GM12874 (cell line): ENCODE measurements around the gene SAMD1.
A peak's percentile ranks its signal among the peaks of the same experiment; 100 is the strongest.

ENCODE experiments used
- TF ChIP-seq, protein P1 (sequence below): IDR thresholded peaks from 2 replicates; pipeline ENCODE4 v1.5.1; 2011; ENCODE audit warnings: low read depth, mild to moderate bottlenecking, control low read depth, low read length, moderate library complexity; ENCODE audit not compliant: insufficient read depth

The SAMD1 gene

DNA sequence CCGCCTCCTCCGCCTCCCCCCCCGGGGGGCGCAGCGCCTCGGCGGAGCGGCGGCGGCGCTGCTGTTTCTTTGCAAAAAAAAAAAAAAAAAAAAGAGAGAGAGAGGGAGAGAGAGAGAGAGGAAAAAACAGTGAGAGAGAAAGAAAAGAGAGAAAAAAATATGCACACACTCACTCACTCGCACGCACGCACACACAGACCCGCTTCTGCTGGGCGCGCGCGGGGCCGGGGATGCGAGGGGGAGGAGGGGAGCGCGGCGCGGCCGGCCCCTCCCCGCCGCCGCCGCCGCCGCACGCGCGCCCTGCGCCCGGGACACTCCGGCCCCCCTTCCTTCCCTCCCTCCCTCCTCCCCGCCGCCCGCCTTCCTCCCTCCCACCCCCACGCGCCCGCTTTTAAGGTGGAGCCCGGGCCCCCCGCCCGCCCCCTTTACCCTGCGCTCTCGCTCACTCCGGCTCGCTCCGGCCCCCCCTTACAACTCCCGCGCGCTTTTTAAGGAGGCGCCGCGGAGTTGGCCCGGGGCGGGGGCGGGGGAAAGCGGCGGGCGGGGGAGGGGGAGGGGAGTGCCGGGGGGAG lies at the start of gene SAMD1:
TSS of gene SAMD1 (minus strand) at position 243 of the 572 bp plus-strand sequence.
- TF ChIP-seq, protein P1, sequence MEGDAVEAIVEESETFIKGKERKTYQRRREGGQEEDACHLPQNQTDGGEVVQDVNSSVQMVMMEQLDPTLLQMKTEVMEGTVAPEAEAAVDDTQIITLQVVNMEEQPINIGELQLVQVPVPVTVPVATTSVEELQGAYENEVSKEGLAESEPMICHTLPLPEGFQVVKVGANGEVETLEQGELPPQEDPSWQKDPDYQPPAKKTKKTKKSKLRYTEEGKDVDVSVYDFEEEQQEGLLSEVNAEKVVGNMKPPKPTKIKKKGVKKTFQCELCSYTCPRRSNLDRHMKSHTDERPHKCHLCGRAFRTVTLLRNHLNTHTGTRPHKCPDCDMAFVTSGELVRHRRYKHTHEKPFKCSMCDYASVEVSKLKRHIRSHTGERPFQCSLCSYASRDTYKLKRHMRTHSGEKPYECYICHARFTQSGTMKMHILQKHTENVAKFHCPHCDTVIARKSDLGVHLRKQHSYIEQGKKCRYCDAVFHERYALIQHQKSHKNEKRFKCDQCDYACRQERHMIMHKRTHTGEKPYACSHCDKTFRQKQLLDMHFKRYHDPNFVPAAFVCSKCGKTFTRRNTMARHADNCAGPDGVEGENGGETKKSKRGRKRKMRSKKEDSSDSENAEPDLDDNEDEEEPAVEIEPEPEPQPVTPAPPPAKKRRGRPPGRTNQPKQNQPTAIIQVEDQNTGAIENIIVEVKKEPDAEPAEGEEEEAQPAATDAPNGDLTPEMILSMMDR = no peak

DNA sequence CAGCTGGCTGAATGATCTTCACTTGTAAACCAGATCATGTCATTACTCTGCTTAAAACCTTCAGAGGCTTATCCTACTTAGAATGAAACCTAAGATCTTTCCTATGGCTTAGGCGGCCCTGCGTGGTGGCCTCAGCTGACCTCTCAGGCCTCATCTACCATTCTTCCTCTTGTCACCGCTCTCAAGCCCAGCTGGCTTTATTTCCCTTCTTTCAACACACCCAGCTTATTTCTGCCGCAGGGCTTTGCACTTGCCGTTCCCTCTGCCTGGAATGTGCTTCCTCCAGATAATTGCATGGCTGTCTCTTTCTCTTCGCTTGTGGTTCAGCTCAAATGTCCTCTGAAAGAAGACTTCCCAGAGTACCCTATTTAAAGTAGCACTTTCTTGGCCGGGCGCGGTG lies 49.4 kb upstream of the SAMD1 start:
- TF ChIP-seq, protein P1 = no peak

DNA sequence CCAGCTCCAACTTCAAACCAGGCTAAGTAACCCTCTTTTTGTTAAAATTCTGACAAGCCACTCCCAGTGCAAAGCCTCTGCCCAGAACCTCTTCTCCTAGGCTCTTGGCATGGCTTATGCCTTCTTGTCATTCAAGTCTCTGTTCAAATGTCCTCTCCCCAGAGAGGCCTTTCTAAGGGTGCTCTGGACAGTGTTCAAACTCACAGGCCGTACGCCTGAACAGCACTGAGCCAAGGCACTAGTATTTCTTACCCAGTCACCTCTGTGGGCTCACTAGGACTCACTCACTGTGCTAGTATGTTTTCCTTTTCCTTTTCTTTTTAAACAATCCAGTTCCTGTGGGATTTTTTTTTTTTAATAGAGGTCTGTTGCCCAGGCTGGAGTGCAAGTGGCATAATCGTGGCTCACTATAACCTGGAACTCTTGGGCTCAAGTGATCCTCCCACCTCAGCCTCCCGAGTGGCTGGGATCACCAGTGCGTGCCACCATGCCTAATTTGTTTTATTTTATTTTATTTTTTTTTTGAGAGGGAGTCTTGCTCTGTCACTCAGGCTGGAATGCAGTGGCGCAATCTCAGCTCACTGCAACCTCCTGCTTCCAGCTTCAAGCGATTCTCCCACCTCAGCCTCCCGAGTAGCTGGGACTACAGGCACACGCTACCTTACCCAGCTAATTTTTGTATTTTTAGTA lies 48.2 kb upstream of the SAMD1 start:
- TF ChIP-seq, protein P1 = no peak

DNA sequence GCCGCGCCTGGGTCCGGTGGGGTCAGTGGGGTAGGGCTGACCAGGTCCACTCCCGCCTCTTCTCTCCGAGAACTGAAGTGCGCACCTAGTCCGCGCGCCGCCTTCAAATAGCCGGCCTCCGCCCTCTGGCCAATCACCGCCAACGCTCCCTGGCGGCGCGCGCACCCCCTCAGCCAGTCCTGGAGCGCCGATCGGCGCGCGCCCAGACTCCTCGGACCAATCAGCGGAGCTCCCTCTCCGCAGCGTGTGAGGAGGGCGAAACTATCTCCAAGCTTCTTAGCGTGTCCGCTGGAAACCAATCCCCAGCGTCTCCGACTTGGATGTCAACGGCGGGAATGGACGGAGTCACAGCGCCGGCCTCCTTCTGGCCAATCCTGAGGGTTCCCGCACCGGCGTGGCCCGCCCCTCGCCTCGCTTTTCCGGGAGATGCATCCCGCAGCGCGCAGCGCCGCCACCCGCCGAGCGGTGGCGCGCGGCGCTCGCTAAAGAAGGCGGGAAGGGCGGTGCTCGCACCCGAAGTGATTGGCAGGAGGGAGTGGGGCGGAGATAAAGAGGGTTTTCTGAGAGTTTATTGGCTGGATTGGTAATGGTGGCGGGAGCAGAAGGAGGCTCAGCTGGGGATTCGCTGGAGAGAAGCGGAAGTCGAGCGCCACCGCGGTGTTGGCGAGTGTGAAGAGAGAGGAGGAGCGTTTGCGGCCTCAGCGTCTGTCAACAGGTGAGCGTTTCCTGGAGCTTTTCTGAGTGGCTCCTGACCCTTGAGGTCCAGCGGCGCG lies 46.1 kb upstream of the SAMD1 start, which contains the start of gene ASF1B:
TSS of gene ASF1B (minus strand) at position 81 of the 773 bp plus-strand sequence. CDS start 133 bp downstream, outside the sequence.
- TF ChIP-seq, protein P1 = peak; percentile 89

DNA sequence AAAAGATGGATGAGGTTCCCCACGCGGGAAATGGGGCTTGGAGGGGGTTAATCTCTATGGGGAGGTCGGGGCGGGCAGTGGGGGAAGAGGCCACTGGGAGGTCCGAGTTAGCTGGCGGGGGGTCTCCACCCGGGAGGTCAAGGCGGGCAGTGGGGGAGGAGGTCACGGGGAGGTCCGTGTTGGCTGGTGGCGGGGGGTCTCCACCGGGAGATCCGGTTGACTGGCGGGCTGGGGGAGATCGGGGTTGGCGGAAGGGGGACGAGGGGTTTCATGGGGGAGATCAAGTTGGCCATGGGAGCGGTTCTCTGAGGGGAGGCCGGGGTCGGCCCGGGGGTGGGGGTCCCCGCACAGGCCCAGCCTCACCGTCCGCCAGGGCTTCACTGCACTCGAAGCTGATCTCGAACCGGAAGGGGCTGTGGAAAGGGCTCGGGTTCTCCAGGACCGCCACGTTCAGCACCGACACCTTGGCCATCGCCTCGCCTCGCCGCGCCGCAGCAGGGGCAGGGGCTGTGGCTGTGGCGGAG lies 45.5 kb upstream of the SAMD1 start:
- TF ChIP-seq, protein P1 = no peak

DNA sequence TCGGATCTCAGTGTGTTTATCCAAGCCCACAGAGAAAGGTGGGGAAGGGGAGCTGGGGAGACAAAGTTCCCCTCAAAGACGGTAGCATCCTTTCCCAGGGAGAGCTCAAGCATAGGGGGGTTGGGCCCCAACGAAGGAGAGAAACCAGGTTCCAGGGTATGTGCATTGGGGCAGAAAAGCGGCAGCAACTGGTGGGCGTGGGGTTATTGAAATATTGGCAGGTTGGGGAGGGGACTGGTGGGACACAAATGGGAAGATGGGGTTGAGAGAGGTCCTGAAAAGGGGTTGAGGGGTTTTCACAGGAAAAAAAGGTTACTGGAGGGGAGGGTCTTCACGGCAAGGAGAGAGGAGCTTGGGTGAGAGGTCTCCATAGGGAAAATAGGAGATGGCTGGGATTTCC lies 44.8 kb upstream of the SAMD1 start:
- TF ChIP-seq, protein P1 = no peak

DNA sequence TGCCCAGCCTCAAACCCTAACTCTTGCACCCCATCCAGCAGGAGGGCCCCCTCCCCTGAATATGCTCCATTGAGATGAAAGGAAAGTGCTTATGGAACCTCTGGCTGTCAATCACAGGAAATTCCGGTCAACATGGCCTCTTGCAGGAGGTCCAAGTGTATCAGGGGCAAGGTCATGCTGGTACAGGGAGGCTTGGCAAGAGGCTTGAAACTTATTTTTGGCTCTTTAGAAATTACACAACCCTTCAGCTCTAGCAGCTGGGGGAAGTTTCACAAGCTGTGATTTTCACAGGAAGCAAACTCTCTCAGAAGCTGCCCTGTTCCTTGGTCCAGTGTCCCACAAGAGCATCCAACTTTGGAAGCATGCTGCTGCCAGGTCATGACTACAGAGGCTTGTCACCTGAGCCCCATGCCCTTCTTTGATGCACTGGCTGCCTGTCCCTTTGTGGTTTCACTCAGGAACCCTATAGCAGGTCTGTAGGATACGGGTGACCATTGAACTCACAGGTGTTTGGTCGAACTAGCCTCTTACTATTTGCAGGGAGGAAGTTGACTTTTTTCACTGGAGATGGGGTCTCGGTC lies 37.5 kb upstream of the SAMD1 start:
- TF ChIP-seq, protein P1 = no peak
